NCI-H1105 treated with DMSO at 0.1 percent for 48 hours (cell line): Measurements from ENCODE around the gene TMPRSS15.

Source experiments
- DNase-seq: peaks from one replicate; lab custom pipeline; 2025; lab: John Stamatoyannopoulos, UW

The TMPRSS15 gene

DNA sequence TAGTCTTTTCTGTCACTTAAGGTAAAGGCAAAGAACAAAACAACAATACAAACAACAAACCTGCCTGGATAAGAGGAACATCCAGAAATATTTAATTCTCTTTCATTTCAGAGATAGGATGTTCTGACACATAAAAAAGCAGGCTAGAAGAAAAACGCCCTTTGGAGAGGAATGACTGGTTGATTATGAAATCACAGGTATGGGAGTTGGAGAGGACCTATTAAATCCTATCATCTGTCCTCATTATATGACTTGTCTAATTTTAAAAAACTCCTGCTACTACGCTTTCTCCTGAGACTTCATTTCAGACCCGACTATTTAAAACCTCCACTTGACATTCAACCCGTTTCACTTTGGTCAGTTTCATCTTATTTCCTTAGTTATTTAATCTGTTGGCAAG is 54.1 kb downstream of the TMPRSS15 start:
- no peak for DNase-seq

DNA sequence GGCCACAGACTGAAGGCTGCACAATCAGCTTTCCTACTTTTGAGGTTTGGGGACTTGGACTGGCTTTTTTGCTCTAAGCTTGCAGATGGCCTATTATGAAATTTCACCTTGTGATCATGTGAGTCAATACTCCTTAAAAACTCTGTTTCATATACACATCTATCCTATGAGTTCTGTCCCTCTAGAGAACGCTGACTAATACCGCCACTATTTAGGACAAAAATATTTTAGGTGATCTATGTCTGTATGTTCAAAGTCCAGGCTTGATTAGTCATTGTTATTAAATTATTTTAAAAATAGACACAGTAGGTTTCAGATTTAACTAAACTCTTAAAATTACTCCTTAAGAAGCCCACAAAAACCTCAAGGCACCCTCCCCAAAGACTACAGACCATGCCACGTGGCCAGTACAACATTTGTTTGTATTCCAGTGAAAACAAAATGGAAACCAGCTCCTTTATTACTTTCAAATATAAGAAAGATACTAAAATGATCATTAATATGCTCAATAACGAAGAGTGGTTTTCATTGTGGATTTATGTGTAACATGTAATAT is 63.1 kb downstream of the TMPRSS15 start:
- no peak for DNase-seq

DNA sequence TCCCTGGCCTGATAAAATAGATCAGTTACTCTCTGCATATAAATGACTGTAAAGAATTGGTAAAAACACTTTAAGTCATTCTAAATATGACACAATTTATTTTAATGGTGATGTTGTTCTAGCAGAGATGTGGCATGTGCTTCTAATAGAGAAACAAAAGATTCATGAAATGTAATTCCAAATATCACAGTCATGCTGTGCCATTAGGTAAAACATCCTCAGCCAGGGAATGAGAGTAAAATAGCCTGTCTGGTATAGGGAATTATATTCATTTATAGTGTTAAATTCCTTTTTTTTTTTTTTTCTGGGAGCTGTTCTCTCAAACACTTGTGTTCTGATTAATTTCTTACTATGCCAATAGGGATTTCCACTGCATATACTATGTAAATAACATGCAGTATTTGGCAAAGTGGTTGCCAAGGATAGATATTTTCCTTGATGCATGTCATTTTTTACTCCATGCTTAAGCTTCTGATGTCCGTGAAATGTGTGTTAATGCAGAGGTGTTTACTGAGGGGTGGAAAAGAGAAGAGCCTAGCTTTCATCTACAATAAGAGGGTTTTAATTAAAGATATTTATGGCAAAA is 67.8 kb downstream of the TMPRSS15 start:
- DNase-seq = no peak

DNA sequence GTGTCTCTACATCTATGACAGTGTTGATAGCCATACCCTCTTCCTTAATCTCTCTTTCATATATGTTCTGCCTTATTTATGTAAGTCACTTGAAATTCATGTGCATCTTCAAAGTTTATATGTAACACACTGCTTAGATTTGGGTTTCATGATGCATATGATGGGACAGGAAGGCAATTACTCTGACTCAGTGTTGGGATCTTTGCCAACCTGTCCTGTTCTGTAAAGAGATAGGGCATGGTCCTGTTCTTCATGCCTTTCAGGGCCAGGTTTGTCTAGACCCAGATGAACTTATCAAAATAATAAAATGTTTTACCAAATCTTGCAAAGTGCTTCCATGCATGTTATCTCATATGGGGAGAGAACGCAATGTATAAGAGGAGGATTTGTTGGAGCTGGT is 69.5 kb downstream of the TMPRSS15 start:
- no peak for DNase-seq

DNA sequence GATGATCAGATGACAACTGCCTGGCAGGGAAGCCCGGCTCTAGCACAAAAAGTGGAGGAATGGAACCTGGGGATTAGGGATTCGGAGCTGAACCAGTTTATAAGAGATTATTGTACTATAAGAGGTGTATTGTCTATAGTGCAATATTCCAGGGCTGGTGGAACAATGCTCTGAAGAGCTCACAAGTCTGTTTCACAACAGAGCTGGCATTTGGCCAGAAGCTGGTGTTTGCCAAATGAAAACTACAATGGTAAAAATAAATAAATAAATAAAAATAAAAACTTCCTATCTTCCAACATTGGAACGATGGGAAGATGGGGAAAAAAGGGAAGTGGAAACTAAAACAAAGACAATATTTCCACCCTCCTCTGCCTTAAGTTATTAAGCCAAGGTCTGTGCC is 85.4 kb downstream of the TMPRSS15 start:
- DNase-seq = no peak

DNA sequence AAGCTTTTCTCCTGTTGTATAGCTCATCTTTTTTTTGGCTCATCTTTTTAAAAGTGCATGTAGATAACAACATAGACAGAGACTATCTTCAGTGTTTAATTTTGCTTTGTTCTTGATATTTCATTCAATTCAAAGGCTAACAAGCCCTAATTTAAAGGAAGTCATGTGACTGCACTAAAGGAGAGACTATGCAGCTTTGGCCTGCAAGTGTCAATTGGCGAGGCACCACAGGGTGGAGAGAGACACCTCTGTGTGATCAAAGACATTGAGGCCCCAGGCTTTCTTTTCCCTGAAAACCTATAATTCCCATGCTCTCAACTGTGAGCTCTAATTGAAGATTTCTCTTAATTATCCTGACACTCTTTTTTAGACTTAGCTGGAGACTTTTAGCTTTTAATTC is 105.4 kb downstream of the TMPRSS15 start:
- no peak for DNase-seq

DNA sequence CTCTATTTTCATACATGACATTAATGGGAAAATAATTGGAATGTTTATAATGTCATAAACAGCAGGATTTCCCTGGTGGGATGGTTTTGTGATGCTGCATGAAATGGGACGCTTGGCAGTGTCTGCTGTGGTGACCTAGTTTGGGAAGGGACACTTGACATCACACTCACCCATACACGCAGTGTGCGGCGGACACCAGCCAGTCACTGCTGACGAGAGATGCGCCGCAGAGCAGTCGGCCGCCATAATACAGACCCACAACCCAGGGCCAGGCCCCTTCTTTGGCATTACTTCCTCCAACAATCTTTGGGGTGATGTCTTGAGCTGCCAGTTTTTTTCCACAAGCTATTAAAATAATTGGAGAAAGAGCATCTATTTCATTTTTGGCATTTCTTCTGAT is 109.5 kb downstream of the TMPRSS15 start:
- no peak for DNase-seq

DNA sequence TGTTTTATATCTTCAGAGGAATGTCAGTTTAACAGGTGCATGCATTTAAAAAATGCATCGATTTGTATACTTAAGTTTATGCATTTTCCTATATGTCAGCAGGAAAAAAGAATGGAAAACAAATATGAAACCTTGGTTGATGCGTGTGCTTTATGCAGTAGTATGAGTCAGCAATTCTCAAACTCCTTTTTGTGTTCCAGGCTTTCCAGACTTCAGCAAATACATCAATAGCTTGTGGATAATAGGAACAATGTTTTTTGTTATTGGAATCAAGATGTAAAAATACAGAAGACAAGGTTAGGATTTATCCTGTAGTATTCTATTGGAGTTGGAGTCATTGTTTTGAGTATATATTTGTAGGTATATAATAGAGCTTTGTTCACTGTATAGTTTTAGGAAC is 113.7 kb downstream of the TMPRSS15 start:
- DNase-seq = no peak

DNA sequence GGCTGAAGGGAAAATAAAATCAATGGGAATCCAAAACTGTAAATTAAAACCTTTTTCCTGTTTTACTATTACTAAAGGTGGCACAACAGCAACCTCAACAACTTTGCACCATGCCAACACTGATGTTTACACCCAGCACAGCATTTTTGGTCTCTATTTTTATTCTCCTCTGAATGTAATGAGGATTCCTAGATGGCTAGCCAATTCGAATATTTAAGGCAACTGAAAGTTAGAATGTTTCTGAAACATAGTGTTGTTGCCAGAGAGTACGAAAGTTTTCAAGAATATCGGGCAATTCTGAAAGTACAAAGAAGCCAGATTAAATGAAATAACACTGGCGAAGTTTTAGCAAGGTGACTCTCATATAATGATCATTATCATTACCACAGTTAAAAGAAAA is 118.2 kb downstream of the TMPRSS15 start:
- no peak for DNase-seq

DNA sequence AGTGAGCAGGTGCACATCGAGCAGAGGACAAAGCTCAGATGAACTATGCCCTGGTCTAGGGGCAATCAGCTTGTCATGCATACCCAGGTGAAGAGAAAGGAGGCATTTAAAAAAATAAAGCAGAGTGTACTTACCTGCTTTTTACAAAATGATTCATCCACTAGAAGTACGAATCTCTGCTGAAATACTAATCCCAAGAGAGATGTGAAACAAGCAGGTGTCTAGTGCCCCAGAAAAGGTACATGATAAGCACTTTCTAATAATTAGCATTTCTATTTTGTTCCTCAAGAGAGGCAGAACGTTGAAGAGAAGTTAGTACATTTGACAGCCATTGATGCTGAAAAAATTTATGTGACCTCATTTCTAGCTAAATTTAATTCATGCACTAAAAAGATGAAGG is 127.8 kb downstream of the TMPRSS15 start:
- peak; percentile 84 for DNase-seq

DNA sequence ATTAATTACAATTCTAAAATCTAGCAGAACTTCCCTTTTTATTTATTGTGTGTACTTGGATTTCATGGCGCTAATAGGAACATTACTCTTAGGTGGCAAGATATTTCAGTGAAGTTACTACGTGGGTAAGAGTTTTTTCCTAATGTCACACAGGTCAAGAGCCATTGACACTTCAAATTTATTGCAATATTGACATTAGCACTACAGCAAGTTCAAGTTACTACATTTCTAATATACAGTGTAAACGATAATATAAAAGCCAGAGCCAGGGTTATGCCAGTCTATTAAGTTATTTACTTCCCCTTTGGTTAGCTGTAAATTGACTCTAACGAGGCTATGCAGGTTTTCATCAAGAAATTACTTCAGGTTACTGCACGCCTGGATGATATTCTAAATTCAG is 129.2 kb downstream of the TMPRSS15 start:
- peak; percentile 23 for DNase-seq

DNA sequence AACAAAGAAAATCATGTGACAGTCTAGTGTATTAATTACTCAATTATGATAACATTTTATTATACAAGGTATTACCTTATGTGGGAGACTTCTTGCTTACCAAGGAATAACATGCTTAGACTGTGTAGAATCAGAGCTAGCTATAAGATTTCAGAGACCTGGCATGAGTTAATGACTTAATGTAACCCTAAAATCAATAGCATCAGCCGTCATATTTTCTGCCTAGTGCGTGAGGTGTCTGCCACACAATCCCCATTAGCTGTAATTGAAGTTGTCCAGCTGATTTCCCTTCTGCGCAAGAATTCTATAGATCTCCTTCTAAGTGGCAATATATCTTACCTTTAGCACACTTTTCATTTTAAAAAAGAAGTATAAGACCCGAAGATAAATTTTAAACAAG is 130.2 kb downstream of the TMPRSS15 start:
- DNase-seq = no peak

DNA sequence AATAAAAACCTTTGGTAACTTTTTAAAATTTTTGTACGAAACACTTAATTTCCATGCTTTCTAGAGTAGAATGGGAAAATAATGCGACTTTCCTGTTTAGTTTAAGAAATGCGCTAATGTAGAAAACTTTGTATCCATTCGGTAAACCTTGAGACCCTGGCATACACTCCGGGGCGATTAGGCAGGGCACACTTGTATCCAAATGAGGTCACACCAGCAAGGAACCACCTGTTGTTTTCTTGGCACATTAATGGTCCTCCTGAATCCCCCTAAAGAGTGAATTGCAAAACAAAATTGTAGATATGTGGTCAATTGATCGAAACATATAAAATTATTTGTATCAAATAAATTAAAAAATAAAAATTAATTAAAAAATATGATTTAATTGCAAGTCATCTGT is 133.7 kb downstream of the TMPRSS15 start:
- no peak for DNase-seq

DNA sequence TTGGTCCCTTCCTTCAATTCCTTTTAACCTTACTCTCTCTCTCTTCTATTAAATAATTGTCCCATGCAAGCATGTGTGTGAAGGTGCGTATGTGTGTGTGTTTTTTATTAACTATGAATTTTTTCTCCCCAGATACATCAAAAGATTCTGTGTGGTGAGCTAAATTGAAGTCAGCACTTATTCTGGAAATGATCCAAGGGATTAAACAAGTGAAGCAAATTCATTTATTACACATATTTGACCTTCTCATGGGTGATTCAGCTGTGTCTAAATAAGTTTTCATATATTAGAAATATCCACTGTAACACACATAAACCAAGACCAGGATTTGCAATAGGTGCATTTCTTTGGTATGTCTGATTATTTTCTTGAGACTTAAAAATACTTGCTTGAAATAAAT is 134.7 kb downstream of the TMPRSS15 start:
- DNase-seq = no peak

DNA sequence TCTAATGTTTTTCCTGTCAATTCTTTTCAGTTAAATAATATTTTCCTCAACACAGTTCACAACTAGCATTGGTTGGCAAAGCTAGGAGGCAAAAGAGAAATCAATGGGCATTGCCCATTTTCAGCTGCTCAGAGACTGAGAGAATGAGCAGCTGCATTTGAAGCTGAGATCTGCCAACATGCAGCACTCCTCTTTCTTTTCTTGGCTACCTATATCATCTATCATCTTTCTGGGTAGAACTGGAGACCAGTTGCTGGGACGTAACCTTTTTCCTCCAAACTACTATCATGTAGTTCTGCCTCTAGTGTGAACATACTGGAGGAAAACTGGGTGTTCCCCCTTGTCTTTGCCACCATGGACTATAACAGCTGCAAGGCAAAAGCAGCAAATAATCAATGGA is 136.1 kb downstream of the TMPRSS15 start:
- DNase-seq = no peak

DNA sequence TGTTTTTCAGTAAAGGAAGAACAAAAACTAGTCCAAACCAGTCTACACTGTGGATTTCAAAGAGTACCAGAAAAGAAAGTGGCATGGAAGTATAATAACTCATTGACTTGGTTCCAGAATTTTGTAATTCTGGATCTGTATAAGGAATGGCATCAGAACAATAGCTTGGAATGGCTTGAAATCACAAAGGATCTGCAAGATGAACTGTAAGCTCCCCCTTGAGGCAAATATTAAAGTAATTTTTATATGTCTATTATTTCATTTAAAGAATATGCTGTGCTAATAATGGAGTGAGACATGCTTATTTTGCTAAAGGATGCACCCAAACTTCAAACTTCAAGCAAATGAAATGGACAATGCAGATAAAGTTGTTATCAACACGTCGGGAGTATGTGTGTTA is 137.6 kb downstream of the TMPRSS15 start:
- no peak for DNase-seq

DNA sequence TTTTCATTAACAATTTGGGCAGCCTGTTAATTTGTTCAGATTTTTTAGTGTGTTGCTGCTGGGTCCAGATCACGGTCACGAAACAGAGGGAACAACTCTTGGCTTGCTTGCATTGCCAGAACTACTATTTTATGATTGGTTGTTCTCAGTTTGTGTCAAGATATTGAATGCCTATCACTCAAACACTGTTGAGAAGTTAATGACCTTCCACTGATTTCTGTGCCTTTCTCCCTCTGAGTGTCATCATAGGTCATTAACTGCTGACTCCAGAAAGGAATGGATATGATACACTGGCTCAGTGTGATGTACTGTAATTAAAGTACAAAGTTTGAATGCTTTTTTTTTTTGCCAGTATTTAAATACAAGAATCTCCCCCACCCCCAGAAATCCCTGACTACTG is 149.8 kb downstream of the TMPRSS15 start:
- DNase-seq = no peak

DNA sequence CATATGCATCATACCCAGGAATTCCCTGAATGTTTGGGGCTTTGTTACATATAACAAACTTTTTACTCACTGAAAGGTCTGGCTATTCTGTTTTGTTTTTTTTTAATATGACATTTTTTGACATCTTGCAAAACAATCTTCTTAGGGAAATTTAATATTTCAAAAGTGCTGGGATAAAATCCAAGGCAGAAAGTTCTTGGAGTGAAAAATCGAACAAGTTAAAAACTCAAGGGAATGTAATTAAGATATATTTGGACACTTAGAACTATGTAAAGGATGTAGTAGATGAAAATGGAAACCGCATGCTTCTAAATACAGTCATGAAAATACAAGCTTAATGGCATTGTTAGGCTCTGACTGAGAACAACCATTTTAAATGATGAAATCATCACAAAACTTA is 150.4 kb downstream of the TMPRSS15 start:
- no peak for DNase-seq

DNA sequence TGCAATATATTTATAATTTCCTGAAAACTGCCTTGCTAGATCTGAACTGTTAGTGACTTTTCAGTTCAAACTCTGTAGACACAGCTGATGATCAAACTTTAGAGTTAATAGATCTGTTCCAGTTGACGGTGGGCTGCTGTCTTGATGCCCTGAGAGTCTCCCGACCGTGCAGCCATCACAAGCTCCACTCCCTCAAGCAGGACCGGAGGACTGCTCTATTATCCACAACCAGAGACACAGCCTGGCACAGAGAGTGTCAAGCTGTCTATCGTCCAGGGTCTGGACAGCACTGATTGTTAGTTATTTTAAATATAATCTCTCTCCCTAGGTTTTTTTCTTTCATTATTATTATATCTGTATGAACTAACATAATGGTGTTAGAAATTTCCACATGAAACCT is 150.9 kb downstream of the TMPRSS15 start:
- no peak for DNase-seq

DNA sequence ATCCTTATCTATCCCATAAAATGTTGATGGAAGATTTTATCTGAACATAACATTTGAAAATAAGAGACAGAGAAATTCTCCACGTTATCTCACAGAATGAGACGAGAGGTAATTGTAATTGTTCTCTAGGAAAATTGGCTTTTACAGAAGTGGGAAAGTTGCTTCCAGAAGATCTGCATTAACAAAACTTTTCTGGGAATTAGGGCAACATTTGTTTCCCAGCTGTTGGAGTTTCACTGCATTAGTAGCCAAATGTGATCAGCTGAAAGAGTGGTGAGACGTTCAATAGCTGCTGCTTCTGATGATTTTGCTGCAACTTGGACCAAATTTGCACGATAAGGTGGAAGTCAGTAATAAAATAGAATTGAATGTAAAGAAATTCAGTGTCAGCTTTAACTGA is 151.3 kb downstream of the TMPRSS15 start:
- DNase-seq = no peak

DNA sequence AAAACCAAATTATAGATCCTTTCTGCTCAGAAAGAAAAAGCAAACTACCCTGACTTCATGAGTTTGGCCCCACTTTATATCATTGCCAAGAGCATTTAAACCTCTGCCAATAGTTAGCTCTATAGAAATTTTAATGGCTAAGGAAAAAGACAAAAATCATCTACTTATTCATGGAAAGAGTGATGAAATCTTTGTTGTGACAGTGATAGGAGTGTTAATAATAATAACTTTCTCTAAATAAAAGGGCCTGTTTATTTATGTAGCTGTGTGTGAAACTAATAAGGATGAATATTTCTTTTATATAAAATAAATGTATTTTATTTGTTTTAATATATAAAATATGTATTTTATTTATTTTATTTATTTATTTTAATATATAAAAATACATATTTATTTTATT is 152.5 kb downstream of the TMPRSS15 start:
- DNase-seq = no peak

DNA sequence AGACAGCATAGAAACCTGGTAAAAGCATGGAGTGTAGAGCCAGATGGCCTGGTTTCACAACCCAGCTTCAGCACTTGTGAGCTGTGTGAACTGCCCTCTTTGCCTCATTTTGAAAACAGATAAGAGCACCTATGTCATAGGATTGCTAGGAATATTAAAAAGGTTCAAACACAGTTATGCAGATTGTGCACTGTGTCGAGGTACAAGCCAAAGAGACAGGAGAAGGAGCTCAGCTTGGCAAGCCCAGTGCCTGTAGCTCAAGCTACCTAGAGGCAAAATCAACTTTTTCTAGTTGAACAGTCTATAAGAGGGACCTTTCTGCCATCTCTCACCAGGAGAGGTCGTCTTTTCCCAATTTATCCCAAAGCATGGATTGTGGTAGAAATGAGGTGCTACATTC is 153.9 kb downstream of the TMPRSS15 start:
- DNase-seq = no peak

DNA sequence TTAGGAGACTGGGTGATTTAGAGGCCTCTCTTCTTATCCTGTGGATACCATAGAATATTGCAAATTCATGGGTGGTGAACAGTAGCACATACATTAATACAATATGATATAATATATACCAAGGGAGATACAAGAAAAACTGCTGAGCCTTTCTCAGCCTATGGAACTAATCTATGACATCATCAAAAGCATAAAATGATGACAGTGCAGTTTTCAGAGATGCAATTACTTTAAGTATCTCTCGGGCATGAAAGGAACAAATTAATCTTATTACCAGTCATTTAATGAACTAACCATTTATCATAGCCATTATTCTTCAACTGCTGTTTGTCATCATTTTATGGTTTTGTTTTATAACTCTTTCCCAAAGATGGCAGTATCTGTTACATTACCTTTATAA is 155.4 kb downstream of the TMPRSS15 start:
- DNase-seq = peak; percentile 59

DNA sequence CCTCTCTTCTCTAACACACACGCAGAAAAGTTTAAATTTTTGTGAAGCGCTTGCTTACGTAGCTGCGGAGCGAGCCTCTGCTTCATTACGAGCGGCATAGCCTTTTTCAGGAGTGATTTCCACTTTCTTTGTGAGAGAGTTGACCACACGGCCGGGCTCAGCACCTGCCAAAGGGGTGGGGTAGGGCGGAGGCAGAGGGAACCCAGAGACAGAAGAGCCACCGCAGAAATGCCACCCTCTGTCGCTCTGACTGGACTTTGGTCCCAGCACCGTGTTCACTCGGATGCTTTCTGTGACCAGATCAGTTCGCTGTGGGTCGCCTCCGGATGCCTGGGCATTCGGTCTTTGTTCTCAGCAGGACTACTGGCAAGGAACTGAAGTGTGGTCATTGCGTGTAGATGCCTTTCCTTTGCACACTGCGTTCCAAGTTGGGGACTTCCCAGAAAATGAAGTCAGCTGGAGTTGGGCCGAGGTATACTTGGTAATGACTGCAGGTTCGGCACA is 158.1 kb downstream of the TMPRSS15 start:
- no peak for DNase-seq
